Measurements from ENCODE around the gene PSRC1. TPM values are rescaled to one million over a fixed set of nuclear protein-coding genes. Genes with fewer than 3 reads are reported as not detected.

Gene PSRC1
- polyA plus RNA-seq, 4 donors: 22.1 to 28.3 (median 26.6) TPM

DNA sequence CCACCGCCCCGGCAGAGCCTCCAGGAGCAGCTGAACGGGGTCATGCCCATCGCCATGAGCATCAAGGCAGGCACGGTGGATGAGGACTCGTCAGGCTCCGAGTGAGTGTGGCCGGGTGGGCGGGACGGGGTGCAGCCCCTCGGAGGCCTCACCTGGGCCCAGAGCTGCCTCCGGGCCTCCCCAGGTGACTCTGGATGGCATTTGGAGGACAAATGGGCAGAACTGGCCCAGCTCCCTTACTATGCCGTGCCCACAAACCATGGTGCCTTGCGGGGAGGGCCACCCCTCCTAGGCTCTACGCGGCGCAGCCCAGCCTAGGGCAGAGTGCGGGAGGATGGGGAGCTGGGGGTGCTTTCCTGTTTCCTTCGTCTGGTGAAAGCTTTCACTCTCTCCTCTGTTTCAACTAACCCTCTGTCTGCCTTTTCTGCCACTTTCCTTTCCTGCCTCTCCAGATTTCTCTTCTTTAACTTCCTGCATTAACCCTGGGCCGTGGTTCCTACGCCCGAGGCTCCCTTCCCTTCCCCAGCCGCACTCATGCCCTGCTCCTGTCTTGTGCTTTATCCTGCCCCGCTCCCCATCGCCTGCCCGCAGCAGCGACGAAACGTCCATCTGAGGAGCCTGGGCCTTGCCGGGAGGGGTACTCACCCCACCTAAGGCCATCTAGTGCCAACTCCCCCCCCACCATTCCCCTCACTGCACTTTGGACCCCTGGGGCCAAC lies 9.2 kb downstream of the PSRC1 start:
- no peak for DNase-seq (ENCODE audit: low read depth in 4 of 4, low spot score in 3 of 4)

DNA sequence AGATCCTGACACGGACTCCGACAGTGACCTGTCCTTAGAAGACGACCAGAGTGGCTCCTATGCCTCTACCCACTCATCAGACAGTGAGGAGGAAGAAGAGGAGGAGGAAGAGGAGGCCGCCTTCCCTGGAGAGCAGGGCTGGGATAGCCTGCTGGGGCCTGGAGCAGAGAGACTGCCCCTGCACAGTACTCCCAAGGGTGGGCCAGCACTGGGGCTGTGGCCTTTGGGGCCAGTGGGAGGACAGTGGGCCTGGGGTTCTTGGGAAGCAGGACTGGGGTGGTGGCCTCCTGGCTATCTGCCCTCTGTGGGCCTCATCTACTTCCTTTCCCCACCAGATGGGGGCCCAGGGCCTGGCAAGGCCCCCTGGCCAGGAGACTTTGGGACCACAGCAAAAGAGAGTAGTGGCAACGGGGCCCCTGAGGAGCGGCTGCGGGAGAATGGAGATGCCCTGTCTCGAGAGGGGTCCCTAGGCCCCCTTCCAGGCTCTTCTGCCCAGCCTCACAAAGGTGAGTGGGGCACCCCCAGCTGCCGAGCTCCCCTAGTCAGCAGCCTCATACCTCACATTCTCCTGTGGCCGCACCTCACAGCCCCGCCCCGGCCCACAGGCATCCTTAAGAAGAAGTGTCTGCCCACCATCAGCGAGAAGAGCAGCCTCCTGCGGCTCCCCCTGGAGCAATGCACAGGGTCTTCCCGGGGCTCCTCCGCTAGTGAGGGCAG lies 10.0 kb downstream of the PSRC1 start:
- DNase-seq (ENCODE audit: low read depth in 4 of 4, low spot score in 3 of 4): no peak

DNA sequence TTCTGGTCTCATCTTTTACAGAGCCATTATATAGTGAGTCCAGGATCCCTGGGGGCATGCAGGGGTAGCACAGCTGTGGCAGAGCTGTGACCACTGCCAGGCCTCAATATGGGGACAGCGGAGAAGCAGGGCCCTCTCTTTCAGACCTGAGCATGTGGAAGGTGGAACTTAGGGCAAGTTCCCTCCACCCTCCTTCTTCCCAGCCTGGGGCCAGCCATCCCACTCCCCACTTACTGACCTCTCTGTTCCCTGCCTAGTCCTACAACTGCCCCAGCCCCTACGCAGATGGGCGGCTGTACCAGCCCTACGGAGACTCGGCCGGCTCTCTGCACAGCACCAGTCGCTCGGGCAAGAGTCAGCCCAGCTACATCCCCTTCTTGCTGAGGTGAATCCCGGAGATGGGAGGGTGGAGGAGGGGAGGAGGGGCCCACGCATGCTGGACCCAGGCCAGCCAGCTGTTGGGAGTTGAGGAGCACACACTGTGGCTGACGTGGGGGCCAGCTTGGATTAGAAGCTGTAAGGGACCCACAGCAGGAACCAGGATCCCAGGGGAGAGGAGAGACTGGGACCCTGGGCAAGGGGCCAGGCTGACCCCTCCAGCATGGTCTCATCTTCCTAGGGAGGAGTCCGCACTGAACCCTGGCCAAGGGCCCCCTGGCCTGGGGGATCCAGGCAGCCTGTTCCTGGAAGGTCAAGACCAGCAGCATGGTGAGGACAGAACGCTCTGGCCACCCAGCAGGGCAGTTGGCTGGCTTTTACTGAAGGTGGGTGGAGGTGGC lies 10.7 kb downstream of the PSRC1 start:
- no peak for DNase-seq (ENCODE audit: low read depth in 4 of 4, low spot score in 3 of 4)

DNA sequence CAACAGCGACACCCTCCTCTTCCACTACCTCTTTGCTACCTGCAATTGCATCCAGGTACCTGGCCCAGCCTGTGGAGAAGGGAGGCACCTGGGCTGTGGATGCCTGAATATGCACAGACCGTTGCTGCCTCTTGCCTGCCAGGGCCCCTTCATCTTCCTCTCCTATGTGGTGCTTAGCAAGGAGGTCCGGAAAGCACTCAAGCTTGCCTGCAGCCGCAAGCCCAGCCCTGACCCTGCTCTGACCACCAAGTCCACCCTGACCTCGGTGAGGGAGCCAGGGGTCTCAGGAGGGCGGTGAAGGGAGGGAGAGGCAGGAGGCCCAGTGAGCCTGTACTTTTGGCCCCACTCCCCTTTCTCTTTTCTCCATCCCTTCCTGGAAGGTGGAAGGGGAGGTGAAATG lies 11.5 kb downstream of the PSRC1 start:
- DNase-seq (ENCODE audit: low read depth in 4 of 4, low spot score in 3 of 4): no peak

DNA sequence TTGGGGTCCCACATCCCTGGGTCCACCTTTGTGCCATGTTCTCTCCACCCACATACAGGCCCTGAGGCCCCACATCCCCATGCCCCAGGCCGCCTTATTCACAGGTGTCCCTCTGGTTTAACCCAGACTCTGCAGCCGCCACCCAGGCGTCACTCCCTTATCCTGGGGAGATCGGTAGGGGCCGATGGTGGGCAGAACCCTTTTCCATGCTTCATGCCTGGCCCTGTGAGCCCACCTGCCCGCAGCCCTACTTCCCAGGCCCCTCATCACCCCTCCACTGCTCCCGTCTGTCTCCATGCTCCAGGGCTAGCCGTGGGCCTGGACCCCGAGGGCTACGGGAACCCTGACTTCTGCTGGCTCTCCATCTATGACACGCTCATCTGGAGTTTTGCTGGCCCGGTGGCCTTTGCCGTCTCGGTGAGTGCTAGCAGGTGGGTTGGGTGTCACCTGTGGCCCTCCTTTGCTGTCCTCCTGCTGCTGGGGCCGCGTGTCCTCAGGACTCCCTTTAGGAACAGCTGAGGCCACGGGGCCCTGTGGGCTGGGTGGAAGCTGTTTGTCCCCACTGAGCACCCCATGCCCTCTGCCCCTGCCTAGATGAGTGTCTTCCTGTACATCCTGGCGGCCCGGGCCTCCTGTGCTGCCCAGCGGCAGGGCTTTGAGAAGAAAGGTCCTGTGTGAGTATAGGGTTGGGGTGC lies 12.2 kb downstream of the PSRC1 start:
- no peak for DNase-seq (ENCODE audit: low read depth in 4 of 4, low spot score in 3 of 4)

DNA sequence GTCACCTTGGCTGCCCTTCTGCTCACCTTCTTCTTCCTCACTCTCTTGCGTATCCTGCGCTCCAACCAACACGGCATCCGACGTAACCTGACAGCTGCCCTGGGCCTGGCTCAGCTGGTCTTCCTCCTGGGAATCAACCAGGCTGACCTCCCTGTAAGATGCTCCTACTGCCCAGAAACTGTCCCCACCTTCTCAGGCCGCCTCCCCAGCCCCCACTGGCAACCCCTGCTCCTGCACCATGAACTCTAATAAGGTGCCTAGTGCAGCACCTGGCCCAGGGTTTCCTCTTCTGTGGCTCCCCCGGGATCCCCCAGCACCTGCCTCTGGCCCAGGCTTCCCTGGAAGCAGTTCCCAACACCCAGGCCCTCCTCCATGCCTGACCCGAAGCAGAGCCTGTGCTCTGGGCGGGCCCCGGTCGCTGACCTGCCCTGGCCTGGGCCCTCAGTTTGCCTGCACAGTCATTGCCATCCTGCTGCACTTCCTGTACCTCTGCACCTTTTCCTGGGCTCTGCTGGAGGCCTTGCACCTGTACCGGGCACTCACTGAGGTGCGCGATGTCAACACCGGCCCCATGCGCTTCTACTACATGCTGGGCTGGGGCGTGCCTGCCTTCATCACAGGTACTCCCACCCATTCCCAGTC lies 12.8 kb downstream of the PSRC1 start:
- DNase-seq (ENCODE audit: low read depth in 4 of 4, low spot score in 3 of 4): no peak

DNA sequence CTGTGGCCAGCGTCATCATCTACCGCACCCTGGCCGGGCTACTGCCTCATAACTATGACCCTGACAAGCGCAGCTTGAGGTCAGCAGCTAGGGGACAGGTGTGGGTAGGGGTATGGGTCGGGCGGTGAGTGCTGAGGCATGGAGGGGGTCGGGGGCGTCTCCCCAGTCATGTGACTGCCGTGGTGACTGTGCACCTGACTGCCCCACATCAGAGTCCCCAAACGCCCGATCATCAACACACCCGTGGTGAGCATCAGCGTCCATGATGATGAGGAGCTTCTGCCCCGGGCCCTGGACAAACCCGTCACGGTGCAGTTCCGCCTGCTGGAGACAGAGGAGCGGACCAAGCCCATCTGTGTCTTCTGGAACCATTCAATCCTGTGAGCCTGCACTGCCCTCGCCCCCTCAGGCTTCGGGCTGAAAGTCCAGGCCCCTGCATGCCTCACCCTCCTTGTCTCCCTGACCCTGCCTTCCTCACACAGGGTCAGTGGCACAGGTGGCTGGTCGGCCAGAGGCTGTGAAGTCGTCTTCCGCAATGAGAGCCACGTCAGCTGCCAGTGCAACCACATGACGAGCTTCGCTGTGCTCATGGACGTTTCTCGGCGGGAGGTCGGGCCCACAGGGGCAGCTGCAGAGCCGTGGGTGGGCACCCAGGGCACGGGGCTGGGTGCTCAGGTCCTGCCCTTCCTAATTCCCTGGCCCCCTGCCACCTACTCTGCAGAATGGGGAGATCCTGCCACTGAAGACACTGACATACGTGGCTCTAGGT lies 13.5 kb downstream of the PSRC1 start:
- no peak for DNase-seq (ENCODE audit: low read depth in 4 of 4, low spot score in 3 of 4)

DNA sequence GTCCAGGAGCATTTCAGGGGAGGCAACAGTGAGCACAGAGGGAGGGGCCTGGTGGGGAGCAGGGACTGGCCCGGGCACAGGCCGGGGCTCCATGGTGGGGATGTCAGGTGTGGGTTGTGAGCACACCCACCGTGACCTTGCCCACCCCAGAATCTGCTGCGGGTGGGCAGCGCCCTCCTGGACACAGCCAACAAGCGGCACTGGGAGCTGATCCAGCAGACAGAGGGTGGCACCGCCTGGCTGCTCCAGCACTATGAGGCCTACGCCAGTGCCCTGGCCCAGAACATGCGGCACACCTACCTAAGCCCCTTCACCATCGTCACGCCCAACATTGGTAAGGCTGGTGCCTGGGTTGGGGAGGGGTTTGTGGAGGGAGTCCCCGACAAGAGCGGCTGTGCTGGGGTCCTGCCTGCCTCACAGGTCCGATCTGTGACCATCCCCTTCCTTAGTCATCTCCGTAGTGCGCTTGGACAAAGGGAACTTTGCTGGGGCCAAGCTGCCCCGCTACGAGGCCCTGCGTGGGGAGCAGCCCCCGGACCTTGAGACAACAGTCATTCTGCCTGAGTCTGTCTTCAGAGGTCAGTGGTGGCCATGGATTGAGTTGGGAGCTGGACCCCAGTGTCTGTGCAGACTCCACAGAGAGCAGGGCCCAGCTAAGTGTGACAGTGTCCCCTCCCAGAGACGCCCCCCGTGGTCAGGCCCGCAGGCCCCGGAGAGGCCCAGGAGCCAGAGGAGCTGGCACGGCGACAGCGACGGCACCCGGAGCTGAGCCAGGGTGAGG lies 14.3 kb downstream of the PSRC1 start:
- DNase-seq (ENCODE audit: low read depth in 4 of 4, low spot score in 3 of 4): no peak

DNA sequence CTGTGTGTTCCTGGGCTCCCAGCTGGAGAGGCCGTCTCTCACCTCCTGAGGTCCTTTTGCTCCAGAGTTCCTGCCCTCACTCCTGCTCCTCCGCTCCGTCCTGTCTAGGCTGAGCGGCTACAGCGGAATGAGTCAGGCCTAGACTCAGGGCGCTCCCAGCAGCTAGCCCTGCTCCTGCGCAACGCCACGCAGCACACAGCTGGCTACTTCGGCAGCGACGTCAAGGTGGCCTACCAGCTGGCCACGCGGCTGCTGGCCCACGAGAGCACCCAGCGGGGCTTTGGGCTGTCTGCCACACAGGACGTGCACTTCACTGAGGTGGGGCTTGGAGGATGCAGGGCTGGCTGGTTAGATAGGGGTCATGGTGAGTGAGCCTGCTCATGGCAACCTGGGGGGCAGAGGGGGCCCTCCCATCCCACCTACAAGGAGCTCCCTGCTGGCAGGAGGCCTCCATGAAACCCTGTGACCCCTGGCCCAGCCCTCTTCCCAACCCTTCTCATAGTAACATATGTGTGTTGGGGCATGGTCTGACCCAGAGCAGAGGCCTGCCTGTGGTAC lies 15.1 kb downstream of the PSRC1 start:
- no peak for DNase-seq (ENCODE audit: low read depth in 4 of 4, low spot score in 3 of 4)

DNA sequence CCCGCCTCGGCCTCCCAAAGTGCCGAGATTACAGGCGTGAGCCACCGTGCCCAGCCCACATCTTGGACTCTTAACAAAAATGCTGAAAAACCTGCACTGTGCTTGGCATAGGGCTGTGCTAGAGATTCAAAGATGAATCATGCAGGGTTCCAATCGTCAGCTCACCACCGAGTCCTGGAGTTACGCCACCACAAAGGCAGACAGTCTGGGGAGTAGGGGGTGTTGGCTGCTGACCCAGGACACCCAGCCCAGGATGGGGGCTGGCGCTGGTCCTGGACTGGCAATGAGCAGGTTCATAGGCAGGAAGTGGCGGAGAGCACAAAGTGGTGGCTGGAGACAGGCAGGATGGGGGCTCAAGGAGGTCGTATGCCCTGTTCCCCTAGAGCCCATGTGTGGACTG lies 16.0 kb downstream of the PSRC1 start:
- DNase-seq (ENCODE audit: low read depth in 4 of 4, low spot score in 3 of 4): no peak

DNA sequence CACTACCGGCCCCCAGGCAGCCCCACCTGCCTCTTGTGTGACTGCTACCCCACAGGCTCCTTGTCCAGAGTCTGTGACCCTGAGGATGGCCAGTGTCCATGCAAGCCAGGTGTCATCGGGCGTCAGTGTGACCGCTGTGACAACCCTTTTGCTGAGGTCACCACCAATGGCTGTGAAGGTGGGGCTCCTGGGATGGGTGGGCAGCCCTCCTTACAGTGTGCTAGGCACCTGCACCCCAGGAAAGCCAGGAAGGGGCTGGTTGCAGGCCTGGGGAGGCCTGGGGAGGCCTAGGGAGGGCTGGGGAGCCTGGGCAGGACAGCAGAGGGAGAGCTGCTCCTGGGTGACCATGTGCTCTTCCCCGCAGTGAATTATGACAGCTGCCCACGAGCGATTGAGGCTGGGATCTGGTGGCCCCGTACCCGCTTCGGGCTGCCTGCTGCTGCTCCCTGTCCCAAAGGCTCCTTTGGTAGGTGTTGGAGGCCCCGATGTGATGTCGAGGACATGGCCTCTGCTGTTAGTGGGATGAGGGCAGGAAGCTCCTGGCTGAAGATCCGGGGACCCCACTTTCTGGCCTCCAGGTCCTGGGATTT lies 17.1 kb downstream of the PSRC1 start:
- no peak for DNase-seq (ENCODE audit: low read depth in 4 of 4, low spot score in 3 of 4)

DNA sequence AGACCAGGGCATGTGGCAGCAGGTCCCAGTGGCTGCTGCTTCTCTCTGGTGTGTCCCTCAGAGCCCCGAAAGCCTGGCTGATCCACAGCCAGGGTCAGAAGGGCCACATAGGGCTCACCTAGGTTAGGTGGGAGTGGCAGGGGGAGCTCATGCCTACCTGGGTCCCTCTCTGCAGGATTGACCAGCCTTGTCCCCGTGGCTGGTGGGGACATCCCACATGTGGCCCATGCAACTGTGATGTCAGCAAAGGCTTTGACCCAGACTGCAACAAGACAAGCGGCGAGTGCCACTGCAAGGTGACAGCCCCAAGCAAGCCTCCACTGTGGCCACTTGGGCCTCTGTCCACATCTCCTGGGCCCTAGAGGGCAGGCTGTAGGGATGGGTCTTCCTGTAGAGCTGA lies 17.9 kb downstream of the PSRC1 start:
- DNase-seq (ENCODE audit: low read depth in 4 of 4, low spot score in 3 of 4): no peak

DNA sequence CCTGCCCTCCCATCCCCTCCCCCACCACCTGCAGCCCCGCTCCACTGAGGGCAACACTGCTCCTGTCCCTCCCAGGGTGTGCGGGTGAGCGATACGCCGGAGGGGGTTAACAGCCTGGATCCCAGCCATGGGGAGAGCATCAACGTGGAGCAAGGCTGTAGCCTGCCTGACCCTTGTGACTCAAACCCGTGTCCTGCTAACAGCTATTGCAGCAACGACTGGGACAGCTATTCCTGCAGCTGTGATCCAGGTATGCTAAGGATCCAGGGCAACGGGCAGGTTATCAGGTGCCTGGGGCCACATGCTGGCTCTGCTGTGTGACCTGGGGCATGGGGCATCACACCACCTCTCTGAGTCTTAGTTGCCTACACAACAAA lies 18.6 kb downstream of the PSRC1 start:
- DNase-seq (ENCODE audit: low read depth in 4 of 4, low spot score in 3 of 4): no peak

DNA sequence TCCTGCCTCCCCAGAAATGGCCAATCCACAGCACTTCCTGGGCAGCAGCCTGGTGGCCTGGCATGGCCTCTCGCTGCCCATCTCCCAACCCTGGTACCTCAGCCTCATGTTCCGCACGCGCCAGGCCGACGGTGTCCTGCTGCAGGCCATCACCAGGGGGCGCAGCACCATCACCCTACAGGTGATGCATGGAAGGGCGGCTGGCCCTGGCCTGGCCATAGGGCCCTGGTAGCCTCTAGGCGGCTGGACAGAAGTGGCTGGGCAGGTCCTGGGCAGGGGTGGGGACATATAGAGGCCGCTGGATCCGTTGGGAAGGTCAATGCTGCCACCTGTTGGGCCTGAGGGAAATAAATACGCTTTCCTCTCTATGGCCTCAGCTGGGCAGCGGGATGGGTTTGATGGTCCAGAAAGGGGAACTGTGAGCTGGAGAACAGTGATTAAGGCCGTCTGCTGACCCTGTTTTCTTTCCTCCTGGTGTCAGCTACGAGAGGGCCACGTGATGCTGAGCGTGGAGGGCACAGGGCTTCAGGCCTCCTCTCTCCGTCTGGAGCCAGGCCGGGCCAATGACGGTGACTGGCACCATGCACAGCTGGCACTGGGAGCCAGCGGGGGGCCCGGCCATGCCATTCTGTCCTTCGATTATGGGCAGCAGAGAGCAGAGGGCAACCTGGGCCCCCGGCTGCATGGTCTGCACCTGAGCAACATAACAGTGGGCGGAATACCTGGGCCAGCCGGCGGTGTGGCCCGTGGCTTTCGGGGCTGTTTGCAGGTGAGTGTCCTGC lies 19.2 kb downstream of the PSRC1 start:
- peak in 2 of 4 donors; percentile 61 to 71 for DNase-seq (ENCODE audit: low read depth in 4 of 4, low spot score in 3 of 4)

DNA sequence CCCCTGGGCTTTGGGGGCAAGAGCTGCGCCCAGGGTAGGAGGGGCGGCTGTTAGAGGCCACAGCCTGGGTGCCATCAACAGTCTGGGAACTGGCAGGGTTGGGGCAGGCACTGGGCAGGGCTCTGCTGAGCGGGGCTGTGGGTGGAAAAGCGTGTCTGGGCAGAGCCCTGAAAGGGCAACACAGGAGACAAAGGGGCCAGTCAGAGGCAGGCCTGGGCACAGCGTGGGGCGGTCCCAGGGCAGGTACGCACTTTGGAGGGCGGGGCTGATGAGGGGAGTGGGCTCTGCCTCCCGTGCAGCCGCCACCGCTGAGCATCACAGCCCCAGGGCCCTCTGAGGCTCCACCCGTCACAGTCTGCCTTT lies 19.7 kb downstream of the PSRC1 start:
- DNase-seq (ENCODE audit: low read depth in 4 of 4, low spot score in 3 of 4): no peak

DNA sequence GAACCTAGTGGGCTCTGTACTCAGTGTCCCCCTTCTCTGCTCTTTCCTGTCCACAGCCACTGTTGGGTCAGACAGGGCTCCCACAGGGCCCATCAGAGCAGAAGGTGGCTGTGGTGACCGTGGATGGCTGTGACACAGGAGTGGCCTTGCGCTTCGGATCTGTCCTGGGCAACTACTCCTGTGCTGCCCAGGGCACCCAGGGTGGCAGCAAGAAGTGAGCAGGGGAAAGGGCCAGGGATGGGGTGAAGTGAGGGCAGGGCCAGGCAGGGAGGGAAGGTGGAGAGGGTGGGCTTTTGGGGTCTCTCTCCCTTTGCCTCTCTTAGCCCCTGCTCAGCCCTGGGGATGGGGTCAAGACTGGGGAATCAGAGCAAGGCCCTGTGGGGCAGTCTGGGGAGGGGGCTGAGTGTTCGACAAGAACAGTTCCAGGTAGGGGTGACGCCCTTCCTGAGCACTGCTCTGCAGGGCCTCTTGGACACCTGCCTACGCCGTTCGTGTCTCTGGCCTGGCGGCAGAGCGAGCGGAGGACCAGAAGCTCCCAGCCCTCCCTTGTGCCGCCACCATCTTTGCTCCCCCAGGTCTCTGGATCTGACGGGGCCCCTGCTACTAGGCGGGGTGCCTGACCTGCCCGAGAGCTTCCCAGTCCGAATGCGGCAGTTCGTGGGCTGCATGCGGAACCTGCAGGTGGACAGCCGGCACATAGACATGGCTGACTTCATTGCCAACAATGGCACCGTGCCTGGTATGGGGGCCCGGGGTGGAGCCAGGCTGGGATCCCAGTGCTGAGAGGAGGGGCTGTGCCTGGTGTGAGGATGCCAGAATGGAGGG lies 20.5 kb downstream of the PSRC1 start:
- no peak for DNase-seq (ENCODE audit: low read depth in 4 of 4, low spot score in 3 of 4)

DNA sequence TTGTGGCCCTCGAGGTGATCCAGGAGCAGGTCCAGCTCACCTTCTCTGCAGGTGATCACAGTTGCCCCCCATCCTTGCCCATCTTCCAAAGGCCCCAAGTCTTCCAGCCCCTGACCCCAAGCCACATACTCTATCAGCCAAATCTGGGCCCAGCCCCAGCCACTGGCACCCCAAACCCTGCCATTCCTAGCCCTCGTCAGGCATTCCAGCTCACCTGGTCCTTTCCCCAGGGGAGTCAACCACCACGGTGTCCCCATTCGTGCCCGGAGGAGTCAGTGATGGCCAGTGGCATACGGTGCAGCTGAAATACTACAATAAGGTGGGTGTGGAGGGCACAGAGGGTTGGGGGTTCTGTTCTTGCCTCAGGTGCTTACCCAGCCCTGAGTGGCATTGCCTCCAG lies 21.4 kb downstream of the PSRC1 start:
- no peak for DNase-seq (ENCODE audit: low read depth in 4 of 4, low spot score in 3 of 4)
